Measurements from ENCODE around the gene A4GALT. TPM values are rescaled to one million over a fixed set of nuclear protein-coding genes. Genes with fewer than 3 reads are reported as not detected.

The A4GALT gene
- total RNA-seq, 1 experiment from 2014 or later, result 3.4 TPM

DNA sequence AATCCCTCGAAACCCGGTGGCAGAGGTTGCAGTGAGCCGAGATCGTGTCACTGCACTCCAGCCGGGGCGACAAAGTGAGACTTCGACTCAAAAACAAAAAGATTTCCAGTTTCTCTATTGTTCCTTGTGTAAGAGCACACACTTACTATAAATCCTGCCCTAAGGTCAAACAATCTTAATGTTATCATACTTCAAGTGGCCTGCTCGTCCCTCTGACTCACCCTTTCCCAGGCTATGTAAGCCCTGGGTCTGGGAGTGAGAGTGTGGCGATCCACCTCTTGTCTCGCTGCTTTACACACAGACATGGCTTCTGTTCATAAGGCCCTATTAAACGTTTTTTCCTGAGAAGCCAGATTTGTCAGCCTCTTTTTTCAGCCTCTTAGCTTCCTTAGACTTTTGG is 24.4 kb upstream of the A4GALT start:
- no peak overlapping the region for H3K23ac ChIP-seq (ENCODE audit: insufficient read length, low read depth, low read length)
- H4K20me1 ChIP-seq (ENCODE audit: control insufficient read depth, insufficient read depth, insufficient read length), result no peaks in the 10 kb centered on the region
- H3K36me3 Mint-ChIP-seq (ENCODE audit: insufficient read depth in 1 of 3, low read depth in 3 of 3), result no peaks in the 10 kb centered on the region
- H2BK120ac ChIP-seq (ENCODE audit: low read depth, low read length, poor library complexity, severe bottlenecking), result no peak overlapping the region
- no peak overlapping the region for H3K4me3 Mint-ChIP-seq
- no peak overlapping the region for H3K27ac ChIP-seq (ENCODE audit: insufficient read length, low read depth, low read length)
- no CpG with 5 or more reads among the region's 11 CpGs for WGBS (ENCODE audit: extremely low coverage, insufficient read length, low lambda C conversion rate)
- no peak overlapping the region for H2BK12ac ChIP-seq (ENCODE audit: insufficient read length, low read depth, low read length)
- no peaks in the 10 kb centered on the region; the same call in 1 of the 2 replicates for H3K4me1 ChIP-seq (ENCODE audit: insufficient read depth, low read length)
- H2BK15ac ChIP-seq (ENCODE audit: low read depth, low read length), result no peak overlapping the region
- H3K9me3 ChIP-seq (ENCODE audit: control insufficient read depth, low read depth, low read length), result no peaks in the 10 kb centered on the region
- no peaks in the 10 kb centered on the region for H3K27me3 ChIP-seq (ENCODE audit: insufficient read depth, low read length)
- H3K23me2 ChIP-seq (ENCODE audit: insufficient read length, low read depth, low read length, poor library complexity, severe bottlenecking), result no peaks in the 10 kb centered on the region
- H3K56ac ChIP-seq (ENCODE audit: insufficient read length, low read depth, low read length), result no peak overlapping the region
- H3K27me3 Mint-ChIP-seq (ENCODE audit: low read depth), result peaks cover 1% of the 10 kb centered on the region; the same call in 1 of the 2 replicates
- H3K4ac ChIP-seq (ENCODE audit: low read depth, low read length), result no peak overlapping the region
- no peak overlapping the region for H3K4me2 ChIP-seq (ENCODE audit: insufficient read depth, insufficient read length, low read length)
- H4K91ac ChIP-seq (ENCODE audit: insufficient read length, low read depth, low read length), result no peak overlapping the region
- H2BK5ac ChIP-seq (ENCODE audit: insufficient read length, low read length), result no peak overlapping the region
- no peak overlapping the region for H3K9ac ChIP-seq (ENCODE audit: extremely low read depth, insufficient read length, low read length)
- no peak overlapping the region for H3K18ac ChIP-seq (ENCODE audit: insufficient read length, low read depth, low read length)
- H2AFZ ChIP-seq (ENCODE audit: low read length), result no peak overlapping the region
- TF ChIP-seq, protein P1, sequence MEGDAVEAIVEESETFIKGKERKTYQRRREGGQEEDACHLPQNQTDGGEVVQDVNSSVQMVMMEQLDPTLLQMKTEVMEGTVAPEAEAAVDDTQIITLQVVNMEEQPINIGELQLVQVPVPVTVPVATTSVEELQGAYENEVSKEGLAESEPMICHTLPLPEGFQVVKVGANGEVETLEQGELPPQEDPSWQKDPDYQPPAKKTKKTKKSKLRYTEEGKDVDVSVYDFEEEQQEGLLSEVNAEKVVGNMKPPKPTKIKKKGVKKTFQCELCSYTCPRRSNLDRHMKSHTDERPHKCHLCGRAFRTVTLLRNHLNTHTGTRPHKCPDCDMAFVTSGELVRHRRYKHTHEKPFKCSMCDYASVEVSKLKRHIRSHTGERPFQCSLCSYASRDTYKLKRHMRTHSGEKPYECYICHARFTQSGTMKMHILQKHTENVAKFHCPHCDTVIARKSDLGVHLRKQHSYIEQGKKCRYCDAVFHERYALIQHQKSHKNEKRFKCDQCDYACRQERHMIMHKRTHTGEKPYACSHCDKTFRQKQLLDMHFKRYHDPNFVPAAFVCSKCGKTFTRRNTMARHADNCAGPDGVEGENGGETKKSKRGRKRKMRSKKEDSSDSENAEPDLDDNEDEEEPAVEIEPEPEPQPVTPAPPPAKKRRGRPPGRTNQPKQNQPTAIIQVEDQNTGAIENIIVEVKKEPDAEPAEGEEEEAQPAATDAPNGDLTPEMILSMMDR (conservative IDR thresholded peaks at IDR 0.05), result no peak
- no peak overlapping the region for H2BK20ac ChIP-seq (ENCODE audit: low read depth, low read length, poor library complexity, severe bottlenecking)
- no peak overlapping the region for H3K14ac ChIP-seq (ENCODE audit: insufficient read depth, low read length)
- no peak overlapping the region for H4K8ac ChIP-seq (replicated peaks; ENCODE audit: insufficient read length, low read depth, low read length)
- no peaks in the 10 kb centered on the region for H3K79me2 ChIP-seq (ENCODE audit: insufficient read depth, low read length)
- no peaks in the 10 kb centered on the region for H3K79me1 ChIP-seq (ENCODE audit: insufficient read depth, low read depth, low read length, poor library complexity, severe bottlenecking)
- H4K5ac ChIP-seq (ENCODE audit: insufficient read length, low read depth, low read length), result no peak overlapping the region
- H3K27ac Mint-ChIP-seq, result peak overlapping the region in 1 of 3 experiments; percentile 49; a peak in 2 of 7 replicates
- DNase-seq, result no peak
- no peak overlapping the region for H3T11ph ChIP-seq (ENCODE audit: low read length)
- no peak overlapping the region for H2AK5ac ChIP-seq (ENCODE audit: insufficient read length, low read length)
- peaks cover 26 to 41% of the 10 kb centered on the region in 2 experiments for H3K4me1 Mint-ChIP-seq
- H3K9me3 Mint-ChIP-seq, result peaks cover under 1 to 1% of the 10 kb centered on the region in 2 experiments; a peak in 2 of 5 replicates
